Measurements from ENCODE around the gene SLC6A5. TPM values are rescaled to one million over a fixed set of nuclear protein-coding genes. Genes with fewer than 3 reads are reported as not detected.

Gene SLC6A5
- total and polyA plus RNA-seq, 9 of the 15 experiments (the other 6 are each of a cell fraction or from before 2014, with no cell fraction given) = 0.08 TPM; not detected in 8

GRCh38 chr11:20604295-20604803, 4.9 kb downstream of the SLC6A5 start (continued):
- TF ChIP-seq DEAF1 (CRISPR knock-in tag; IDR thresholded peaks at IDR 0.05) (no peak), ZNF589 (CRISPR knock-in tag; IDR thresholded peaks at IDR 0.05; ENCODE audit: low read depth) (no peak), ETV5 (CRISPR knock-in tag; IDR thresholded peaks at IDR 0.05; ENCODE audit: low read depth) (no peak), VEZF1 (CRISPR knock-in tag; IDR thresholded peaks at IDR 0.05) (no peak), CTCFL (IDR thresholded peaks at IDR 0.05; ENCODE audit: borderline replicate concordance, insufficient read depth, low read depth, low read length, poor library complexity, severe bottlenecking) (no peak), ZFP30 (CRISPR knock-in tag; IDR thresholded peaks at IDR 0.05; ENCODE audit: borderline replicate concordance) (no peak), RFX7 (CRISPR knock-in tag; IDR thresholded peaks at IDR 0.05) (no peak), CHD1 (IDR thresholded peaks at IDR 0.05; ENCODE audit: low read length) (no peak)

Data from K562 (cell line).